H1 (cell line): ENCODE data around the gene CHD5. TPM values are rescaled to one million over a fixed set of nuclear protein-coding genes. Genes with fewer than 3 reads are reported as not detected.

Experiments used
- BCL11A ChIP-seq, 2 experiments: IDR thresholded peaks; one replicate each; pipeline ENCODE4 v1.6.1; 2011; ENCODE audit warnings: low read depth in 2 of 2, low read length in 2 of 2, mild to moderate bottlenecking in 2 of 2
- KDM4A ChIP-seq: IDR thresholded peaks from one replicate; pipeline ENCODE4 v1.7.1; 2012; ENCODE audit warnings: low read depth, mild to moderate bottlenecking, moderate library complexity, low read length, inconsistent platforms; ENCODE audit not compliant: severe bottlenecking
- NANOG ChIP-seq: IDR thresholded peaks from 2 replicates; pipeline ENCODE4 v1.6.1; 2011; ENCODE audit warnings: low read length, low read depth, mild to moderate bottlenecking, inconsistent platforms; ENCODE audit not compliant: insufficient read depth, poor library complexity, severe bottlenecking
- RNF2 ChIP-seq: fragments of 200-900, 300-1000 bp; sonication (generic); IDR thresholded peaks from 2 replicates; pipeline ENCODE4 v1.7.1; 2016; ENCODE audit warnings: borderline replicate concordance, low read depth, mild to moderate bottlenecking, antibody characterized with exemption, low read length; ENCODE audit not compliant: poor library complexity, severe bottlenecking; ENCODE audit errors: missing control alignments
- TAF1 ChIP-seq: IDR thresholded peaks from 2 replicates; pipeline ENCODE4 v1.6.1; 2011; ENCODE audit warnings: mild to moderate bottlenecking, low read depth, low read length
- polyA plus RNA-seq, 7 experiments: library from polyadenylated mRNA; depleted of rRNA in 3 of 7; stranded (reverse) in 5 of 7; unstranded in 2 of 7; fragments of >200 nt in 5 of 7; fragments of 200-250 nt in 2 of 7; gene quantifications; 1 replicate in 5 of 7; 2 replicates in 1 of 7; 4 replicates in 1 of 7; pipeline versions ENCODE4 v1.2.1 to v1.2.3, GENCODE V29; 2011 to 2013; ENCODE audit warnings: missing spikeins in 2 of 7, mixed read lengths in 2 of 7
- total RNA-seq: library from RNA; stranded (reverse); fragmentation: NEBNext Ultra II Directional; extraction: Animal tissue kit (Norgen Biotek cat#: 25700); gene quantifications from 2 replicates; pipeline ENCODE4 v1.2.1, GENCODE V29; 2021
- TF ChIP-seq, protein P1 (sequence below): IDR thresholded peaks from 2 replicates; pipeline ENCODE4 v1.6.1; 2011; ENCODE audit warnings: low read depth, mild to moderate bottlenecking, low read length; ENCODE audit not compliant: insufficient read depth

Gene CHD5
- total and polyA plus RNA-seq, 2 of the 8 experiments (the other 6 are each of a cell fraction or from before 2014, with no cell fraction given), result 0.42 to 1.8 TPM

DNA sequence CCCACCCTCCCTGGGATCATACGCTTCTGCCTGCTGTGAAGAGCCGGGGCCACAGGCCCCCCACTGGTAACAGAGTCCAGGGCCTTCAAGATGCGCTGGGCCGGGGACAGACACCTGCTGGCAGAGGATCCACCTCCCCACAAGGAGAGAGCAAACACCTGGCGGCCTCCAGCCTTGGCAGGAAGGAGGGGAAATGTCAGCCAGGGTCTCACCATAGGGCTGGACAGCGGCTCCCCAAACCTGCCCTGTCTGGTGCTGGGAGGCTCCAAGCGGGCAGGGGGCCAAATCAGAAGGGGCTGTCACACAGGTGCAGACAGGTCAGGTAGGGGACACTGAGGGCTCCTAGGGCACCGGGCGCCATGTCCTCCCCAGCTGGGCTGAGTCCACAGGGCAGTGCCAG lies 75.5 kb downstream of the CHD5 start (continued):
- TF ChIP-seq RNF2 (no peak), BCL11A (IDR thresholded peaks at IDR 0.05; ENCODE audit: low read depth in 2 of 2, low read length in 2 of 2) (no peak), NANOG (no peak), KDM4A (no peak), TAF1 (no peak)
- TF ChIP-seq, protein P1, sequence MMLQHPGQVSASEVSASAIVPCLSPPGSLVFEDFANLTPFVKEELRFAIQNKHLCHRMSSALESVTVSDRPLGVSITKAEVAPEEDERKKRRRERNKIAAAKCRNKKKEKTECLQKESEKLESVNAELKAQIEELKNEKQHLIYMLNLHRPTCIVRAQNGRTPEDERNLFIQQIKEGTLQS, result no peak
